Natural killer cell (primary cell): Measurements from ENCODE around the gene GRAP. TPM values are rescaled to one million over a fixed set of nuclear protein-coding genes. Genes with fewer than 3 reads are reported as not detected.

ENCODE experiments used
- ATAC-seq, 3 donors: fragments of 150-1000 bp in 2 of 3; fragments of 200-7000 bp in 1 of 3; cut with Tn5 transposase; 1 replicate in 1 of 3; 2 replicates in 2 of 3; pipeline ENCODE4 v1.10.0; 2021; ENCODE audit warnings: mild to moderate bottlenecking in 2 of 3, moderate library complexity in 2 of 3
- DNase-seq, 2 donors: peaks; one replicate each; pipeline versions ENCODE4 v3.0.0 to v3.0.0-alpha.2; 2013 to 2021; ENCODE audit warnings: mixed read lengths in 1 of 2
- H3K27ac ChIP-seq: one replicate; pipeline ENCODE4 v1.5.1; 2013; ENCODE audit warnings: mild to moderate bottlenecking, low read length
- H3K27me3 ChIP-seq: one replicate; pipeline ENCODE4 v1.6.1; 2013; ENCODE audit warnings: low read length; ENCODE audit not compliant: control insufficient read depth, insufficient read depth
- H3K36me3 ChIP-seq: one replicate; pipeline ENCODE4 v1.6.1; 2013; ENCODE audit warnings: low read length; ENCODE audit not compliant: control insufficient read depth, insufficient read depth
- H3K4me1 ChIP-seq: one replicate; pipeline ENCODE4 v1.6.1; 2013; ENCODE audit warnings: low read length; ENCODE audit not compliant: control insufficient read depth, insufficient read depth
- H3K4me3 ChIP-seq: one replicate; pipeline ENCODE4 v1.5.1; 2013; ENCODE audit warnings: low read length
- H3K9me3 ChIP-seq: one replicate; pipeline ENCODE4 v1.6.1; 2013; ENCODE audit warnings: low read length; ENCODE audit not compliant: control insufficient read depth, insufficient read depth
- H3K27ac Mint-ChIP-seq, 2 donors: one replicate each; pipeline ENCODE4 v1.8.0; 2022; ENCODE audit warnings: mild to moderate bottlenecking in 2 of 2, mixed read lengths in 2 of 2, moderate library complexity in 1 of 2
- H3K27me3 Mint-ChIP-seq, 2 donors: one replicate each; pipeline ENCODE4 v1.8.0; 2022; ENCODE audit warnings: low read depth in 2 of 2, mixed read lengths in 2 of 2
- H3K36me3 Mint-ChIP-seq: one replicate; pipeline ENCODE4 v1.8.0; 2022; ENCODE audit warnings: mixed read lengths
- H3K4me1 Mint-ChIP-seq, 2 donors: one replicate each; pipeline ENCODE4 v1.8.0; 2022; ENCODE audit warnings: mixed read lengths in 2 of 2
- H3K4me3 Mint-ChIP-seq: one replicate; pipeline ENCODE4 v1.8.0; 2022; ENCODE audit warnings: mild to moderate bottlenecking, moderate library complexity, mixed read lengths
- H3K9me3 Mint-ChIP-seq, 2 donors: one replicate each; pipeline ENCODE4 v1.8.0; 2022; ENCODE audit warnings: mixed read lengths in 2 of 2
- WGBS: methylation state at CpG from one replicate; pipeline ENCODE4 v1.1.7; 2013; ENCODE audit warnings: missing lambda C conversion rate; ENCODE audit not compliant: insufficient coverage; 5-methylcytosine and 5-hydroxymethylcytosine counted together
- intact Hi-C: fragments of 100-400 bp; cut with micrococcal nuclease; formaldehyde crosslinking; loops from one replicate; pipeline ENCODE4 v1.14.2; 2022
- total RNA-seq, 4 donors: library from RNA; stranded (reverse); fragments of 120-200 nt in 1 of 4; gene quantifications; one replicate each; pipeline versions ENCODE4 v1.2.3 to v1.2.4, GENCODE V29; 2013 to 2022
- TF ChIP-seq, protein P1 (sequence below): fragments of 200-600 bp; IDR thresholded peaks from one replicate; pipeline ENCODE4 v1.8.0; 2022; ENCODE audit warnings: antibody characterized with exemption

Gene GRAP
- total RNA-seq, 3 donors from 2014 or later (not counting 1 experiment from before 2014, with no cell fraction given), result 5.6 to 11.3 (median 7.1) TPM

GRCh38 chr17:19009970-19010369 is 36.8 kb downstream of the GRAP start:
- no peak overlapping the region for H3K4me3 Mint-ChIP-seq
- TF ChIP-seq, protein P1, sequence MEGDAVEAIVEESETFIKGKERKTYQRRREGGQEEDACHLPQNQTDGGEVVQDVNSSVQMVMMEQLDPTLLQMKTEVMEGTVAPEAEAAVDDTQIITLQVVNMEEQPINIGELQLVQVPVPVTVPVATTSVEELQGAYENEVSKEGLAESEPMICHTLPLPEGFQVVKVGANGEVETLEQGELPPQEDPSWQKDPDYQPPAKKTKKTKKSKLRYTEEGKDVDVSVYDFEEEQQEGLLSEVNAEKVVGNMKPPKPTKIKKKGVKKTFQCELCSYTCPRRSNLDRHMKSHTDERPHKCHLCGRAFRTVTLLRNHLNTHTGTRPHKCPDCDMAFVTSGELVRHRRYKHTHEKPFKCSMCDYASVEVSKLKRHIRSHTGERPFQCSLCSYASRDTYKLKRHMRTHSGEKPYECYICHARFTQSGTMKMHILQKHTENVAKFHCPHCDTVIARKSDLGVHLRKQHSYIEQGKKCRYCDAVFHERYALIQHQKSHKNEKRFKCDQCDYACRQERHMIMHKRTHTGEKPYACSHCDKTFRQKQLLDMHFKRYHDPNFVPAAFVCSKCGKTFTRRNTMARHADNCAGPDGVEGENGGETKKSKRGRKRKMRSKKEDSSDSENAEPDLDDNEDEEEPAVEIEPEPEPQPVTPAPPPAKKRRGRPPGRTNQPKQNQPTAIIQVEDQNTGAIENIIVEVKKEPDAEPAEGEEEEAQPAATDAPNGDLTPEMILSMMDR, result no peak
- H3K27ac ChIP-seq, result no peak overlapping the region
- peaks cover 0 to 4% of the 10 kb centered on the region in 2 donors for H3K27me3 Mint-ChIP-seq
- DNase-seq (no peak), ATAC-seq (no peak)
- no peaks in the 10 kb centered on the region for H3K4me1 Mint-ChIP-seq
- intact Hi-C loops, result no loop called here
- no peaks in the 10 kb centered on the region for H3K36me3 ChIP-seq
- H3K4me1 ChIP-seq, result peaks cover 3% of the 10 kb centered on the region
- no peaks in the 10 kb centered on the region for H3K9me3 Mint-ChIP-seq
- no peak overlapping the region for H3K4me3 ChIP-seq
- H3K27ac Mint-ChIP-seq, result peak overlapping the region in 1 of 2 donors; percentile 5
- H3K27me3 ChIP-seq, result no peaks in the 10 kb centered on the region
- H3K36me3 Mint-ChIP-seq, result no peaks in the 10 kb centered on the region
- H3K9me3 ChIP-seq, result no peaks in the 10 kb centered on the region
- 93% methylated on average over 12 of the region's 12 CpGs for WGBS

- H3K27me3 Mint-ChIP-seq, result peaks cover 0 to 4% of the 10 kb centered on the region in 2 donors
- H3K9me3 ChIP-seq, result no peaks in the 10 kb centered on the region
- H3K9me3 Mint-ChIP-seq, result no peaks in the 10 kb centered on the region
- DNase-seq (no peak), ATAC-seq (no peak)
- H3K36me3 ChIP-seq, result no peaks in the 10 kb centered on the region
- peaks cover 11 to 18% of the 10 kb centered on the region in 2 donors for H3K4me1 Mint-ChIP-seq
- no peak overlapping the region for H3K4me3 ChIP-seq
- no peak overlapping the region for H3K27ac ChIP-seq
- TF ChIP-seq, protein P1, result no peak
- no peak overlapping the region for H3K4me3 Mint-ChIP-seq
- H3K27me3 ChIP-seq, result peaks cover 2% of the 10 kb centered on the region
- no peaks in the 10 kb centered on the region for H3K36me3 Mint-ChIP-seq
- peak overlapping the region; percentile 79 to 86 for H3K27ac Mint-ChIP-seq
- intact Hi-C loops, result no loop called here
- peaks cover 32% of the 10 kb centered on the region for H3K4me1 ChIP-seq
These were observed 40.1 kb downstream of the GRAP start for GRCh38 chr17:19006698-19007097.

DNA sequence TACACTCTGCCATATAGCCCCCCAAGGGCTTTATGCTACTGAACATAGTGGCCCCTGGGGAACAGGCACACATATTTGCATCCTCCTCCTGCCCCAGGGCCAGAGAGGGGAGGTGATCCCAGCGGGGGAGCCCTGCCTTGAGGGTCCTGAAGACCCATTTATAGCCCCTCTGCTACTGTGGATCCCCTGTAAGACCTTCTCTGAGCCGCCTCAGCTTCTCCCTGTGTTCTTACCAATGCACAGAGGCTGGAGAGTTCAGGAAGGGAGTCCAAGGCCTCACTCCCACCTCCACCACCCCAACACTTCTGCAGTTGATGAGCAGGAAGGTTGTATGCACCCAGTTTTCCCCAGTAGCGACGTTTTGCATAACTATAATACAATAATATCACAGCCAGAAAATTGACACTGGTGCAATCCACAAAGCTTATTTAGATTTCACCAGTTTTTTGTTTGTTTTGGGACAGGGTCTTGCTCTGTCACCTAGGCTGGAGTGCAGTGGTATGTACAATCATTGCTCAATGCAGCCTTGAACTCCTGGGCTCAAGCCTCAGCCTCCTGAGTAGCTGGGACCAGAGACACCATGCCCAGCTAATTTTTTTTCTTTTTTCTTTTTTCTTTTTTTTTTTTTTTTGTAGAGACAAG is 40.8 kb downstream of the GRAP start:
- peak in 1 of 2 donors; percentile 24 for DNase-seq
- TF ChIP-seq, protein P1, result no peak
- no peak overlapping the region for H3K4me3 ChIP-seq
- peaks cover 2% of the 10 kb centered on the region for H3K27me3 ChIP-seq
- H3K4me1 ChIP-seq, result peaks cover 35% of the 10 kb centered on the region
- Mint-ChIP-seq H3K36me3 (no peaks in the 10 kb centered on the region), H3K27ac (peak overlapping the region; percentile 79 to 86), H3K9me3 (no peaks in the 10 kb centered on the region), H3K4me3 (peak overlapping the region; percentile 75), H3K27me3 (peaks cover 0 to 4% of the 10 kb centered on the region in 2 donors), H3K4me1 (peaks cover 11 to 18% of the 10 kb centered on the region in 2 donors)
- no peaks in the 10 kb centered on the region for H3K36me3 ChIP-seq
- no peak for ATAC-seq
- no peak overlapping the region for H3K27ac ChIP-seq
- H3K9me3 ChIP-seq, result no peaks in the 10 kb centered on the region
- intact Hi-C loops, result no loop called here
- WGBS, result 93% methylated on average over 4 of the region's 4 CpGs
